ENCODE results near the gene SDC1. TPM values are rescaled to one million over a fixed set of nuclear protein-coding genes. Genes with fewer than 3 reads are reported as not detected.
"Not testable (repeated sequence)": the region's sequence is repeated elsewhere in the genome, so short reads cannot be mapped to it uniquely, and the experiment has no call there.

Gene SDC1
- polyA plus RNA-seq, 1 donor: 49.7 TPM

- Histone ChIP-seq H3K27ac (ENCODE audit: low read length) (no peak overlapping the region), H3K36me3 (ENCODE audit: control insufficient read depth, insufficient read depth, low read length) (peaks cover 26% of the 10 kb centered on the region)
- WGBS (ENCODE audit: insufficient coverage, low lambda C conversion rate): no CpG with 5 or more reads among the region's 9 CpGs
These were observed 26.9 kb downstream of the SDC1 start for GRCh38 chr2:20198001-20198400.

GRCh38 chr2:20197192-20197591 lies 27.7 kb downstream of the SDC1 start:
- no peak for DNase-seq
- peaks cover 11% of the 10 kb centered on the region for H3K9me3 ChIP-seq (ENCODE audit: control insufficient read depth, low read depth, low read length)
- H3K4me1 ChIP-seq (ENCODE audit: control insufficient read depth, insufficient read depth, low read length): peaks cover 34% of the 10 kb centered on the region
- H3K27me3 ChIP-seq (ENCODE audit: control insufficient read depth, insufficient read depth, low read length): no peaks in the 10 kb centered on the region
- no peak overlapping the region for H3K4me3 ChIP-seq (ENCODE audit: low read length)
- H3K36me3 ChIP-seq (ENCODE audit: control insufficient read depth, insufficient read depth, low read length): peaks cover 18% of the 10 kb centered on the region
- no peak overlapping the region for H3K27ac ChIP-seq (ENCODE audit: low read length)
- no CpG with 5 or more reads among the region's 9 CpGs for whole genome bisulfite sequencing (ENCODE audit: insufficient coverage, low lambda C conversion rate)

More at GRCh38 chr2:20198001-20198400, 26.9 kb downstream of the SDC1 start:
- no peak overlapping the region for H3K4me3 ChIP-seq (ENCODE audit: low read length)
- DNase-seq: peak in 1 of 2 donors; percentile 58
- no peaks in the 10 kb centered on the region for H3K27me3 ChIP-seq (ENCODE audit: control insufficient read depth, insufficient read depth, low read length)
- H3K4me1 ChIP-seq (ENCODE audit: control insufficient read depth, insufficient read depth, low read length): peaks cover 33% of the 10 kb centered on the region
- peaks cover 14% of the 10 kb centered on the region for H3K9me3 ChIP-seq (ENCODE audit: control insufficient read depth, low read depth, low read length)

- no peak for DNase-seq
- Histone ChIP-seq H3K27me3 (ENCODE audit: control insufficient read depth, insufficient read depth, low read length) (no peaks in the 10 kb centered on the region), H3K27ac (ENCODE audit: low read length) (peak overlapping the region; percentile 64), H3K4me1 (ENCODE audit: control insufficient read depth, insufficient read depth, low read length) (peaks cover 38% of the 10 kb centered on the region), H3K9me3 (ENCODE audit: control insufficient read depth, low read depth, low read length) (peaks cover 9% of the 10 kb centered on the region), H3K4me3 (ENCODE audit: low read length) (no peak overlapping the region), H3K36me3 (ENCODE audit: control insufficient read depth, insufficient read depth, low read length) (peaks cover 13% of the 10 kb centered on the region)
- no CpG with 5 or more reads among the region's 16 CpGs for WGBS (ENCODE audit: insufficient coverage, low lambda C conversion rate)
These were observed 28.2 kb downstream of the SDC1 start for GRCh38 chr2:20196657-20197161.

- DNase-seq: peak; percentile 80 to 90
- Histone ChIP-seq H3K36me3 (ENCODE audit: control insufficient read depth, insufficient read depth, low read length) (peaks cover 8% of the 10 kb centered on the region), H3K27me3 (ENCODE audit: control insufficient read depth, insufficient read depth, low read length) (no peaks in the 10 kb centered on the region), H3K4me1 (ENCODE audit: control insufficient read depth, insufficient read depth, low read length) (peaks cover 44% of the 10 kb centered on the region), H3K27ac (ENCODE audit: low read length) (peak overlapping the region; percentile 64), H3K9me3 (ENCODE audit: control insufficient read depth, low read depth, low read length) (peaks cover 7% of the 10 kb centered on the region), H3K4me3 (ENCODE audit: low read length) (no peak overlapping the region)
- WGBS (ENCODE audit: insufficient coverage, low lambda C conversion rate): no CpG with 5 or more reads among the region's 7 CpGs
These were observed 28.8 kb downstream of the SDC1 start for GRCh38 chr2:20196053-20196656.

- Histone ChIP-seq H3K36me3 (ENCODE audit: control insufficient read depth, insufficient read depth, low read length) (peaks cover 2% of the 10 kb centered on the region), H3K4me3 (ENCODE audit: low read length) (no peak overlapping the region), H3K4me1 (ENCODE audit: control insufficient read depth, insufficient read depth, low read length) (peaks cover 45% of the 10 kb centered on the region), H3K9me3 (ENCODE audit: control insufficient read depth, low read depth, low read length) (peaks cover 7% of the 10 kb centered on the region), H3K27me3 (ENCODE audit: control insufficient read depth, insufficient read depth, low read length) (no peaks in the 10 kb centered on the region), H3K27ac (ENCODE audit: low read length) (peak overlapping the region; percentile 64)
- DNase-seq: no peak
- WGBS (ENCODE audit: insufficient coverage, low lambda C conversion rate): 100% methylated on average over 1 of the region's 12 CpGs
These were observed 29.4 kb downstream of the SDC1 start for GRCh38 chr2:20195431-20196033.

- not testable (repeated sequence) for DNase-seq; H3K36me3 ChIP-seq (ENCODE audit: control insufficient read depth, insufficient read depth, low read length); H3K27me3 ChIP-seq (ENCODE audit: control insufficient read depth, insufficient read depth, low read length); H3K4me3 ChIP-seq (ENCODE audit: low read length); H3K9me3 ChIP-seq (ENCODE audit: control insufficient read depth, low read depth, low read length); H3K27ac ChIP-seq (ENCODE audit: low read length)
- 100% methylated on average over 1 of the region's 8 CpGs for WGBS (ENCODE audit: insufficient coverage, low lambda C conversion rate)
- peaks cover 45% of the 10 kb centered on the region for H3K4me1 ChIP-seq (ENCODE audit: control insufficient read depth, insufficient read depth, low read length)
These were observed 29.9 kb downstream of the SDC1 start for GRCh38 chr2:20195016-20195411.

- Histone ChIP-seq H3K4me1 (ENCODE audit: control insufficient read depth, insufficient read depth, low read length) (peaks cover 45% of the 10 kb centered on the region), H3K36me3 (ENCODE audit: control insufficient read depth, insufficient read depth, low read length) (no peaks in the 10 kb centered on the region), H3K27ac (ENCODE audit: low read length) (no peak overlapping the region), H3K9me3 (ENCODE audit: control insufficient read depth, low read depth, low read length) (peaks cover 7% of the 10 kb centered on the region), H3K27me3 (ENCODE audit: control insufficient read depth, insufficient read depth, low read length) (no peaks in the 10 kb centered on the region), H3K4me3 (ENCODE audit: low read length) (no peak overlapping the region)
- 100% methylated on average over 2 of the region's 16 CpGs for WGBS (ENCODE audit: insufficient coverage, low lambda C conversion rate)
- DNase-seq: no peak
These were observed 30.6 kb downstream of the SDC1 start for GRCh38 chr2:20194097-20195015.

GRCh38 chr2:20193185-20193584 lies 31.7 kb downstream of the SDC1 start:
- no peak overlapping the region for H3K4me3 ChIP-seq (ENCODE audit: low read length)
- no peak for DNase-seq
- peaks cover 35% of the 10 kb centered on the region for H3K4me1 ChIP-seq (ENCODE audit: control insufficient read depth, insufficient read depth, low read length)
- 100% methylated on average over 1 of the region's 4 CpGs for WGBS (ENCODE audit: insufficient coverage, low lambda C conversion rate)
- H3K36me3 ChIP-seq (ENCODE audit: control insufficient read depth, insufficient read depth, low read length): no peaks in the 10 kb centered on the region
- H3K27ac ChIP-seq (ENCODE audit: low read length): no peak overlapping the region
- H3K9me3 ChIP-seq (ENCODE audit: control insufficient read depth, low read depth, low read length): peaks cover 7% of the 10 kb centered on the region
- H3K27me3 ChIP-seq (ENCODE audit: control insufficient read depth, insufficient read depth, low read length): no peaks in the 10 kb centered on the region

GRCh38 chr2:20192781-20193180 lies 32.1 kb downstream of the SDC1 start:
- DNase-seq: no peak
- Histone ChIP-seq H3K27me3 (ENCODE audit: control insufficient read depth, insufficient read depth, low read length) (no peaks in the 10 kb centered on the region), H3K4me1 (ENCODE audit: control insufficient read depth, insufficient read depth, low read length) (peaks cover 33% of the 10 kb centered on the region), H3K27ac (ENCODE audit: low read length) (no peak overlapping the region), H3K9me3 (ENCODE audit: control insufficient read depth, low read depth, low read length) (peaks cover 7% of the 10 kb centered on the region), H3K36me3 (ENCODE audit: control insufficient read depth, insufficient read depth, low read length) (no peaks in the 10 kb centered on the region), H3K4me3 (ENCODE audit: low read length) (no peak overlapping the region)
- WGBS (ENCODE audit: insufficient coverage, low lambda C conversion rate): no CpG with 5 or more reads among the region's 2 CpGs
